HepG2 (cell line): Measurements from ENCODE around the gene DMKN. TPM values are rescaled to one million over a fixed set of nuclear protein-coding genes. Genes with fewer than 3 reads are reported as not detected.

Source experiments
- ATAC-seq: fragments of 200-7000 bp; cut with Tn5 transposase; 3 replicates; pipeline ENCODE4 v1.9.1; 2020; ENCODE audit warnings: mild to moderate bottlenecking, moderate library complexity
- BruUV-seq: library from RNA; stranded (reverse); fragments of 400-500 nt; replicated peaks from 2 replicates; lab custom pipeline; 2021; lab: Mats Ljungman, UMichigan
- CTCF ChIA-PET: fragments of 300-600 bp; formaldehyde crosslinking; extraction: SDS; loops from one replicate; lab custom pipeline; 2021; ENCODE audit warnings: low total read pairs, inconsistent platforms, low intra/inter-chr PET ratio; lab: Yijun Ruan, JAX
- POLR2A ChIA-PET: fragments of 350-600 bp; sonication (Branson Sonifier 250); formaldehyde crosslinking; loops from one replicate; lab custom pipeline; 2020; ENCODE audit warnings: antibody characterized with exemption, inconsistent platforms; lab: Yijun Ruan, JAX
- DNase-seq: peaks from one replicate; pipeline ENCODE4 v3.0.0-alpha.2; 2015; ENCODE audit warnings: low spot score
- FAIRE-seq: peaks from 3 replicates; lab custom pipeline; 2011; peaks lifted over from hg19 to GRCh38; lab: Jason Lieb, UNC
- H2AFZ ChIP-seq: one replicate; pipeline ENCODE4 v1.6.1; 2011; ENCODE audit warnings: low read length, inconsistent platforms
- H3K27ac ChIP-seq: fragments of 300-600 bp; 3 replicates; pipeline ENCODE4 v1.8.0; 2011; ENCODE audit warnings: mixed run types, mild to moderate bottlenecking, mixed read lengths, low read length, inconsistent platforms; ENCODE audit not compliant: insufficient read depth; ENCODE audit errors: extremely low read length
- H3K27me3 ChIP-seq, 2 experiments: fragments of 200-600 bp in 1 of 2; 2 replicates in 1 of 2; 3 replicates in 1 of 2; pipeline versions ENCODE4 v1.6.0 to v1.8.0; 2011; ENCODE audit warnings: low read length in 2 of 2, mild to moderate bottlenecking in 2 of 2, moderate library complexity in 2 of 2, inconsistent platforms in 1 of 2; ENCODE audit not compliant: insufficient read depth in 2 of 2, control insufficient read depth in 1 of 2
- H3K36me3 ChIP-seq, 2 experiments: fragments of 200-600 bp in 1 of 2; replicated peaks in 1 of 2; 2 replicates in 1 of 2; 3 replicates in 1 of 2; pipeline versions ENCODE4 v1.5.1 to v1.8.0; 2011; ENCODE audit warnings: low read length in 2 of 2, inconsistent platforms in 1 of 2; ENCODE audit not compliant: insufficient read depth in 2 of 2, control insufficient read depth in 1 of 2
- H3K4me1 ChIP-seq: 2 replicates; pipeline ENCODE4 v1.5.1; 2012; ENCODE audit warnings: low read length, inconsistent platforms; ENCODE audit not compliant: insufficient read depth
- H3K4me2 ChIP-seq: 2 replicates; pipeline ENCODE4 v1.6.0; 2011; ENCODE audit warnings: low read depth, low read length, inconsistent platforms
- H3K4me3 ChIP-seq, 3 experiments: fragments of 200-600 bp in 1 of 3; sonication (generic), shearing (Covaris generic) in 1 of 3; replicated peaks in 1 of 3; 2 replicates each; pipeline ENCODE4 v1.5.1; 2011 to 2016; ENCODE audit warnings: low read length in 3 of 3, inconsistent platforms in 2 of 3, low read depth in 2 of 3, mild to moderate bottlenecking in 2 of 3, control low read depth in 1 of 3, mixed read lengths in 1 of 3; ENCODE audit not compliant: insufficient read depth in 1 of 3
- H3K79me2 ChIP-seq: one replicate; pipeline ENCODE4 v1.6.1; 2011; ENCODE audit warnings: low read length, inconsistent platforms; ENCODE audit not compliant: insufficient read depth
- H3K9ac ChIP-seq: 2 replicates; pipeline ENCODE4 v1.6.0; 2011; ENCODE audit warnings: mild to moderate bottlenecking, low read depth, low read length, inconsistent platforms; ENCODE audit not compliant: insufficient read depth
- H3K9me3 ChIP-seq: 2 replicates; pipeline ENCODE4 v1.5.1; 2012; ENCODE audit warnings: mild to moderate bottlenecking, low read length
- H4K20me1 ChIP-seq: 2 replicates; pipeline ENCODE4 v1.6.0; 2011; ENCODE audit warnings: inconsistent platforms, mild to moderate bottlenecking, low read length, moderate library complexity; ENCODE audit not compliant: insufficient read depth
- AGO2 ChIP-seq: fragments of 200-400 bp; formaldehyde crosslinking; optimal IDR thresholded peaks from 2 replicates; pipeline ENCODE3; 2017; ENCODE audit warnings: mild to moderate bottlenecking, low read depth, low read length, moderate library complexity
- AKAP8 ChIP-seq: sonication (generic); formaldehyde crosslinking; IDR thresholded peaks from 2 replicates; pipeline ENCODE4 v1.5.1; 2020; ENCODE audit warnings: mild to moderate bottlenecking, missing genetic modification reagents
- ARID5B ChIP-seq: IDR thresholded peaks from 2 replicates; pipeline ENCODE4 v1.4.0; 2020; ENCODE audit warnings: mild to moderate bottlenecking, missing genetic modification reagents
- CBX5 ChIP-seq: sonication (generic); formaldehyde crosslinking; IDR thresholded peaks from 2 replicates; pipeline ENCODE4 v1.4.0; 2020; ENCODE audit warnings: missing genetic modification reagents, borderline replicate concordance
- FOXK1 ChIP-seq: sonication (generic); formaldehyde crosslinking; IDR thresholded peaks from 2 replicates; pipeline ENCODE4 v1.4.0; 2020; ENCODE audit warnings: low read depth, missing genetic modification reagents, borderline replicate concordance
- RAD51 ChIP-seq: fragments of 450-650 bp; IDR thresholded peaks from 2 replicates; pipeline ENCODE4 v1.6.1; 2016; ENCODE audit warnings: borderline replicate concordance
- RFXANK ChIP-seq: IDR thresholded peaks from 2 replicates; pipeline ENCODE4 v1.6.1; 2016
- STAG1 ChIP-seq: sonication (generic); formaldehyde crosslinking; IDR thresholded peaks from 2 replicates; pipeline ENCODE4 v1.4.0; 2020; ENCODE audit warnings: missing genetic modification reagents
- SYNCRIP ChIP-seq: fragments of 200-400 bp; formaldehyde crosslinking; IDR thresholded peaks from 2 replicates; pipeline ENCODE4 v1.6.1; 2018; ENCODE audit warnings: mild to moderate bottlenecking, low read depth, low read length; ENCODE audit not compliant: insufficient read depth
- ZNF256 ChIP-seq: sonication (generic); formaldehyde crosslinking; conservative IDR thresholded peaks from 2 replicates; pipeline ENCODE4 v1.4.0; 2020; ENCODE audit warnings: missing genetic modification reagents
- ZNF672 ChIP-seq: sonication (generic); formaldehyde crosslinking; IDR thresholded peaks from 2 replicates; pipeline ENCODE4 v1.8.1; 2022; ENCODE audit warnings: missing genetic modification reagents
- ZNF746 ChIP-seq: sonication (generic); formaldehyde crosslinking; IDR thresholded peaks from 2 replicates; pipeline ENCODE4 v1.8.0; 2022; ENCODE audit warnings: mild to moderate bottlenecking, missing genetic modification reagents
- ZNF784 ChIP-seq: sonication (generic); formaldehyde crosslinking; IDR thresholded peaks from 2 replicates; pipeline ENCODE4 v1.5.1; 2020; ENCODE audit warnings: missing genetic modification reagents, mild to moderate bottlenecking, borderline replicate concordance
- WGBS: methylation state at CpG from one replicate; pipeline ENCODE4 v1.1.6; 2017; ENCODE audit warnings: low lambda C conversion rate; 5-methylcytosine and 5-hydroxymethylcytosine counted together
- in situ Hi-C: cut with HindIII; loops from 2 replicates; pipeline ENCODE4 v1.10.0; 2017; ENCODE audit warnings: low pct_unique_long_range_greater_than_20kb; ENCODE audit not compliant: extremely low pct_ligation_motif_present
- intact Hi-C: fragments of 100-400 bp; cut with micrococcal nuclease; formaldehyde crosslinking; loops from one replicate; pipeline ENCODE4 v1.10.0; 2022; ENCODE audit not compliant: unreplicated experiment
- polyA plus RNA-seq, 8 experiments: library from polyadenylated mRNA; depleted of rRNA in 3 of 8; stranded (reverse) in 7 of 8; unstranded in 1 of 8; fragments of >200 nt; fragmentation: Illumina TruSeq in 4 of 8; extraction: Trizol in 4 of 8; gene quantifications; 2 replicates each; pipeline versions ENCODE4 v1.2.1 to v1.2.3, GENCODE V29; 2011 to 2016; ENCODE audit warnings: low read depth in 4 of 8, missing spikeins in 1 of 8, mixed read lengths in 1 of 8; ENCODE audit not compliant: insufficient read depth in 1 of 8
- total RNA-seq, 5 experiments: library from RNA; depleted of rRNA; stranded (reverse); fragments of >200 nt; fragmentation: Illumina TruSeq; extraction: Trizol; gene quantifications; 2 replicates each; pipeline ENCODE4 v1.2.3, GENCODE V29; 2016; ENCODE audit warnings: low read depth in 1 of 5

DMKN gene
- total and polyA plus RNA-seq, 2 of the 13 experiments (the other 11 are each of a cell fraction or from before 2014, with no cell fraction given): 50.8 to 57.1 TPM

DNA sequence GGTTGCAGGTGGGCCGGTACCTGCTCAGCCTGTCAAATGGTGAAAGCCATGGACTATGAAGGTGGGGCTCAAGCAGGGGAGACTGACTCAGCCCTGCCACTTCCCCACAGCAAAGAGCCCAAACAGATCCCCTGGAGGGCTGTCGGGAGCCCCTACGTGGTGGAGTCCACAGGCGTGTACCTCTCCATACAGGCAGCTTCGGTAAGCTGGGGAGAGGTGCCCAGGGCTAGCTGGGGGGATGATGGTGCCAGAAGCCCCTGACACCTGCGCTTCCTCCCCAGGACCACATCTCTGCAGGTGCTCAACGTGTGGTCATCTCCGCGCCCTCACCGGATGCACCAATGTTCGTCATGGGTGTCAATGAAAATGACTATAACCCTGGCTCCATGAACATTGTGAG is 28.8 kb upstream of the DMKN start:
- Histone ChIP-seq H2AFZ (no peak overlapping the region), H3K9ac (no peak overlapping the region), H3K79me2 (peaks cover 25% of the 10 kb centered on the region), H3K4me1 (peaks cover 45% of the 10 kb centered on the region), H3K27ac (no peak overlapping the region), H3K36me3 (peaks cover 0 to 1% of the 10 kb centered on the region in 2 experiments; a peak in 2 of 5 replicates)
- ChIA-PET CTCF (no interaction called here), POLR2A (no interaction called here)
- no peak for ATAC-seq
- no TSS peak for BruUV-seq
- no peak for FAIRE-seq
- DNase-seq: no peak
- intact Hi-C loops: no loop called here
- TF ChIP-seq CBX5 (CRISPR knock-in tag) (no peak), AGO2 (peak; percentile 61)
- TF ChIP-seq, all 625 proteins: peak for 1
- no peak overlapping the region for H3K4me2 ChIP-seq
- WGBS: 97% methylated on average over 4 of the region's 11 CpGs
- H3K9me3 ChIP-seq: no peaks in the 10 kb centered on the region
- in situ Hi-C loops: no loop called here
- no peak overlapping the region for H3K4me3 ChIP-seq
- no peaks in the 10 kb centered on the region for H4K20me1 ChIP-seq
- H3K27me3 ChIP-seq: no peaks in the 10 kb centered on the region; a peak in 1 of 5 replicates

- Histone ChIP-seq H3K79me2 (peaks cover 14% of the 10 kb centered on the region), H3K4me1 (peaks cover 33% of the 10 kb centered on the region), H3K4me3 (no peak overlapping the region), H4K20me1 (no peaks in the 10 kb centered on the region), H3K27me3 (no peaks in the 10 kb centered on the region; a peak in 1 of 5 replicates), H3K36me3 (no peaks in the 10 kb centered on the region; a peak in 1 of 5 replicates), H3K9me3 (no peaks in the 10 kb centered on the region), H3K4me2 (no peak overlapping the region), H3K27ac (no peak overlapping the region), H3K9ac (no peak overlapping the region), H2AFZ (no peak overlapping the region)
- intact Hi-C loops: no loop called here
- CTCF ChIA-PET: no interaction called here
- WGBS: 95% methylated on average over 7 of the region's 7 CpGs
- no TSS peak for BruUV-seq
- FAIRE-seq (no peak), ATAC-seq (no peak), DNase-seq (no peak)
- TF ChIP-seq ZNF784 (CRISPR knock-in tag) (no peak), ZNF746 (CRISPR knock-in tag) (0 out of 2 replicates have a peak, but pooled peaks have one; percentile 8), ARID5B (CRISPR knock-in tag) (no peak), SYNCRIP (no peak), RFXANK (CRISPR knock-in tag) (no peak), FOXK1 (no peak), ZNF256 (CRISPR knock-in tag) (no peak), ZNF672 (CRISPR knock-in tag) (no peak), RAD51 (no peak), AKAP8 (0 out of 2 replicates have a peak, but pooled peaks have one; percentile 2), STAG1 (CRISPR knock-in tag) (no peak)
- in situ Hi-C loops: no loop called here
- POLR2A ChIA-PET: no interaction called here
Observed at GRCh38 chr19:35540356-35540927, 27.0 kb upstream of the DMKN start.
